A673 (cell line): ENCODE data around the gene DENND1A. TPM values are rescaled to one million over a fixed set of nuclear protein-coding genes. Genes with fewer than 3 reads are reported as not detected.

Experiments used
- BruUV-seq: library from RNA; stranded (reverse); fragments of 400-500 nt; replicated peaks from 2 replicates; lab custom pipeline; 2021; lab: Mats Ljungman, UMichigan
- CTCF ChIA-PET: fragments of 300-600 bp; sonication (Branson Sonifier 250); formaldehyde crosslinking; loops from one replicate; lab custom pipeline; 2022; ENCODE audit warnings: antibody characterized with exemption; lab: Charles Lee
- POLR2A ChIA-PET: fragments of 300-600 bp; sonication (Branson Sonifier 250); formaldehyde crosslinking; loops from one replicate; lab custom pipeline; 2022; ENCODE audit warnings: antibody characterized with exemption; ENCODE audit not compliant: low non-redundant PET; lab: Charles Lee
- DNase-seq: peaks from one replicate; pipeline ENCODE4 v3.0.0-alpha.2; 2015; ENCODE audit warnings: low spot score
- H3K27ac ChIP-seq: fragments of 200-600 bp; sonication (generic); 2 replicates; pipeline ENCODE4 v1.5.1; 2016; ENCODE audit warnings: mixed run types, low read depth, mild to moderate bottlenecking, mixed read lengths, antibody characterized with exemption, low read length; ENCODE audit not compliant: poor library complexity, severe bottlenecking
- H3K27me3 ChIP-seq: fragments of 200-600 bp; sonication (generic); replicated peaks from 2 replicates; pipeline ENCODE4 v1.6.1; 2017; ENCODE audit warnings: mixed run types, low read depth, mild to moderate bottlenecking, mixed read lengths, antibody characterized with exemption, low read length; ENCODE audit not compliant: insufficient read depth, poor library complexity
- H3K36me3 ChIP-seq: fragments of 200-600 bp; sonication (generic); 2 replicates; pipeline ENCODE4 v1.6.1; 2016; ENCODE audit warnings: mixed run types, mild to moderate bottlenecking, mixed read lengths, antibody characterized with exemption, low read length; ENCODE audit not compliant: insufficient read depth, poor library complexity, severe bottlenecking
- H3K4me1 ChIP-seq: fragments of 200-600 bp; sonication (generic); 2 replicates; pipeline ENCODE4 v1.6.1; 2017; ENCODE audit warnings: mixed run types, mild to moderate bottlenecking, mixed read lengths, antibody characterized with exemption, low read length; ENCODE audit not compliant: insufficient read depth, poor library complexity, severe bottlenecking
- H3K4me3 ChIP-seq: fragments of 200-600 bp; sonication (generic); 2 replicates; pipeline ENCODE4 v1.5.1; 2016; ENCODE audit warnings: low read depth, mixed run types, mild to moderate bottlenecking, mixed read lengths, low read length; ENCODE audit not compliant: poor library complexity, severe bottlenecking
- H3K9me3 ChIP-seq: fragments of 200-600 bp; sonication (generic); 2 replicates; pipeline ENCODE4 v1.6.1; 2016; ENCODE audit warnings: mixed run types, low read depth, mild to moderate bottlenecking, mixed read lengths, antibody characterized with exemption, low read length; ENCODE audit not compliant: poor library complexity, severe bottlenecking
- EZH2 ChIP-seq: fragments of 200-600 bp; sonication (generic); IDR thresholded peaks from 2 replicates; pipeline ENCODE4 v1.6.1; 2017; ENCODE audit warnings: borderline replicate concordance, low read depth, mild to moderate bottlenecking, mixed read lengths, antibody characterized with exemption, low read length; ENCODE audit not compliant: poor library complexity, severe bottlenecking
- intact Hi-C: fragments of 100-400 bp; cut with micrococcal nuclease; formaldehyde crosslinking; loops from one replicate; pipeline ENCODE4 v1.10.0; 2022; ENCODE audit not compliant: unreplicated experiment
- total RNA-seq: library from RNA; stranded (reverse); gene quantifications from 2 replicates; pipeline ENCODE4 v1.2.3, GENCODE V29; 2021
- TF ChIP-seq, protein P1 (sequence below): fragments of 300-800, 200-600 bp; sonication (generic); conservative IDR thresholded peaks from 2 replicates; pipeline ENCODE4 v1.5.1; 2017; ENCODE audit warnings: low read depth, mild to moderate bottlenecking, antibody characterized with exemption, low read length, moderate library complexity, mixed read lengths

DENND1A gene
- total RNA-seq, 1 experiment from 2014 or later: 12.0 TPM

DNA sequence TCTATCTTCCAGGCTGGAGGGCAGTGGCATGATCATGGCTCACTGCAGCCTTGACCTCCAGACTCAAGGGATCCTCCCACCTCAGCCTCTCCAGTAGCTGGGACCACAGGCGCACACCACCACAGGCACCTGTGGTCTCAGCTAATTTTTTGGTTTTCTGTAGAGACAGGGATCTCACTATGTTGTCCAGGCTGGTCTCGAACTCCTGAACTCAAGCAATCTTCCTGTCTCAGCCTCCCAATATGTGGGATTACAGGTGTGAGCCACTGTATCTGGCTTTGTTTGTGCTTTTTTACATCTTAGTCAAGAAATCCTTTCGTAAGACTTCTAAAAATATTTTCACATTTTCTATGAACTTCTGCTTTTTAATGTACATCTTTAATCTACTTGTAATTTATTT, 116.9 kb downstream of the DENND1A start:
- H3K36me3 ChIP-seq: no peaks in the 10 kb centered on the region
- DNase-seq: no peak
- POLR2A ChIA-PET: no interaction called here
- no peaks in the 10 kb centered on the region for H3K4me1 ChIP-seq
- no TSS peak for BruUV-seq
- no peak overlapping the region for H3K27ac ChIP-seq
- no peaks in the 10 kb centered on the region for H3K9me3 ChIP-seq
- CTCF ChIA-PET: no interaction called here
- intact Hi-C loops: no loop called here
- TF ChIP-seq, protein P1, sequence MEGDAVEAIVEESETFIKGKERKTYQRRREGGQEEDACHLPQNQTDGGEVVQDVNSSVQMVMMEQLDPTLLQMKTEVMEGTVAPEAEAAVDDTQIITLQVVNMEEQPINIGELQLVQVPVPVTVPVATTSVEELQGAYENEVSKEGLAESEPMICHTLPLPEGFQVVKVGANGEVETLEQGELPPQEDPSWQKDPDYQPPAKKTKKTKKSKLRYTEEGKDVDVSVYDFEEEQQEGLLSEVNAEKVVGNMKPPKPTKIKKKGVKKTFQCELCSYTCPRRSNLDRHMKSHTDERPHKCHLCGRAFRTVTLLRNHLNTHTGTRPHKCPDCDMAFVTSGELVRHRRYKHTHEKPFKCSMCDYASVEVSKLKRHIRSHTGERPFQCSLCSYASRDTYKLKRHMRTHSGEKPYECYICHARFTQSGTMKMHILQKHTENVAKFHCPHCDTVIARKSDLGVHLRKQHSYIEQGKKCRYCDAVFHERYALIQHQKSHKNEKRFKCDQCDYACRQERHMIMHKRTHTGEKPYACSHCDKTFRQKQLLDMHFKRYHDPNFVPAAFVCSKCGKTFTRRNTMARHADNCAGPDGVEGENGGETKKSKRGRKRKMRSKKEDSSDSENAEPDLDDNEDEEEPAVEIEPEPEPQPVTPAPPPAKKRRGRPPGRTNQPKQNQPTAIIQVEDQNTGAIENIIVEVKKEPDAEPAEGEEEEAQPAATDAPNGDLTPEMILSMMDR: no peak
- no peak for TF ChIP-seq EZH2
- no peak overlapping the region for H3K4me3 ChIP-seq
- H3K27me3 ChIP-seq: peaks cover 13% of the 10 kb centered on the region

- CTCF ChIA-PET: no interaction called here
- POLR2A ChIA-PET: no interaction called here
- Histone ChIP-seq H3K27ac (no peak overlapping the region), H3K4me3 (no peak overlapping the region), H3K27me3 (peaks cover 4% of the 10 kb centered on the region), H3K36me3 (no peaks in the 10 kb centered on the region), H3K9me3 (no peaks in the 10 kb centered on the region), H3K4me1 (no peaks in the 10 kb centered on the region)
- BruUV-seq: no TSS peak
- TF ChIP-seq EZH2: no peak
- TF ChIP-seq, protein P1: no peak
- DNase-seq: no peak
- intact Hi-C loops: no loop called here
Measured at GRCh38 chr9:123807251-123807650, 122.7 kb downstream of the DENND1A start.

DNA sequence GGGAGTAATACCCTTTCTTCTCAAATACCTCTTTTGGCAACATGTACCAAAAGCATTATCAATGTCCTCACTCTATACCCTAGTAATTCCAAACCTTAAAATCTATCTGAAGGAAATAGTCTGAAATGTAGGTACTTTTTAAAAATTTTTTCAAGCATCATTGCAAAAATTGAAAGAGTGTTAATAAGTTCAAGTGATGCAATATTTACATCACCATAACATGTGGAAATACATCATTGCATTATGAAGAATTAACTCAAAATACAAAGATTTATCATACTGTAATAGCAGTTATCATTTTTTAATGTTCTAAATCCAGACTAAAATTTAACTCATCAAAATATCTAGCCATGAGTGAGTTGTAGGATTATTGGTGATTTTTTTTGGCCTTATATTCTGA, 123.1 kb downstream of the DENND1A start:
- intact Hi-C loops: no loop called here
- BruUV-seq: no TSS peak
- no peaks in the 10 kb centered on the region for H3K9me3 ChIP-seq
- TF ChIP-seq EZH2: no peak
- no peaks in the 10 kb centered on the region for H3K36me3 ChIP-seq
- DNase-seq: no peak
- H3K27me3 ChIP-seq: peaks cover 4% of the 10 kb centered on the region
- CTCF ChIA-PET: no interaction called here
- H3K4me1 ChIP-seq: no peaks in the 10 kb centered on the region
- no peak overlapping the region for H3K4me3 ChIP-seq
- no peak overlapping the region for H3K27ac ChIP-seq
- POLR2A ChIA-PET: no interaction called here

- Histone ChIP-seq H3K27ac (no peak overlapping the region), H3K27me3 (peaks cover 19% of the 10 kb centered on the region), H3K4me3 (no peak overlapping the region), H3K4me1 (peaks cover 5% of the 10 kb centered on the region), H3K9me3 (no peaks in the 10 kb centered on the region), H3K36me3 (no peaks in the 10 kb centered on the region)
- no peak for DNase-seq
- ChIA-PET CTCF (no interaction called here), POLR2A (no interaction called here)
- TF ChIP-seq, protein P1: no peak
- TF ChIP-seq EZH2: no peak
- intact Hi-C loops: no loop called here
- no TSS peak for BruUV-seq
Measured at GRCh38 chr9:123798195-123798594, 131.7 kb downstream of the DENND1A start.
